GM19043 (cell line): ENCODE results near the gene AKTIP.
"Not testable (repeated sequence)": the region's sequence is repeated elsewhere in the genome, so short reads cannot be mapped to it uniquely, and the experiment has no call there.

Experiments used
- ATAC-seq: cut with Tn5 transposase; IDR thresholded peaks from one replicate; pipeline ENCODE4 v1.9.1; 2021; ENCODE audit warnings: low read depth; ENCODE audit not compliant: unreplicated experiment

AKTIP gene

DNA sequence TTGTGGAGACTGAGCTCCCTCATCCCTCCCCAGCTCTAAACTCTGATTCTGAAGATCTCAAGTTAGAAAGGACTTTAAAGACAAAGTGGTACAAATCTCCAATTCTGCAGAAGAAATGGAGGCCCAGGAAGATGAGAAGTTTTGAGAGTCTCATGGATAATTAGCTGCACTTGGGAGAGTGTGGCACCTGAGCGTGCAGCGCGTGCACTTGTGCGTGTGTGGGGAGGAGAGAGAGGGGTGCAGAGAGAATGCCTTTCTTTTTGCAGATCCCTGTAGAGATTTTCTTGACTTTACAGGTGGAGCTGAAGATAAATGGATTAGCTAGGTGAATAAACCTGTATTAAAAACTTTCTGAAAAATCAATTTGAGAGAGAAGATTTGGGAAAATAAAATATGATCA, 14.8 kb upstream of the AKTIP start:
- no peak for ATAC-seq

GRCh38 chr16:53515811-53516210, 12.8 kb upstream of the AKTIP start:
- no peak for ATAC-seq

DNA sequence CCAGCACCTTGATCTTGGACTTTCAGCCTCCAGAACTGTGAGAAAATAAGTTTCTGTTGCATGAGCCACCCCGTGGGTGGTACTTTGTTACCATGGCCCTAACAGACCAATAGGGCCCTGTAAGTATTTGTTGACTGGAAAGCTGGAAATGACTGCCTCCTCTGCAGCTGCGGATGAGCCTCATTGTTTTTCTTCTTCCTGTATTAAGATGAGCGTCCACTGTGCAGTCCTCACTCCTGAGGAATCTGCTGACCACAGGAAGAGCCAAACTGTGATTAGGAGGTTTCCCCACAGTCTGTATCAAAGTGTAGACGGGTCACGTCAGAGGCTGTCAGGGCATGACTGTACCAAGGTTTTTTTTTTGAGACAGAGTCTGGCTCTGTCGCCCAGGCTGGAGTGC, 12.2 kb upstream of the AKTIP start:
- no peak for ATAC-seq

GRCh38 chr16:53512795-53513194, 9.8 kb upstream of the AKTIP start:
- not testable (repeated sequence) for ATAC-seq

DNA sequence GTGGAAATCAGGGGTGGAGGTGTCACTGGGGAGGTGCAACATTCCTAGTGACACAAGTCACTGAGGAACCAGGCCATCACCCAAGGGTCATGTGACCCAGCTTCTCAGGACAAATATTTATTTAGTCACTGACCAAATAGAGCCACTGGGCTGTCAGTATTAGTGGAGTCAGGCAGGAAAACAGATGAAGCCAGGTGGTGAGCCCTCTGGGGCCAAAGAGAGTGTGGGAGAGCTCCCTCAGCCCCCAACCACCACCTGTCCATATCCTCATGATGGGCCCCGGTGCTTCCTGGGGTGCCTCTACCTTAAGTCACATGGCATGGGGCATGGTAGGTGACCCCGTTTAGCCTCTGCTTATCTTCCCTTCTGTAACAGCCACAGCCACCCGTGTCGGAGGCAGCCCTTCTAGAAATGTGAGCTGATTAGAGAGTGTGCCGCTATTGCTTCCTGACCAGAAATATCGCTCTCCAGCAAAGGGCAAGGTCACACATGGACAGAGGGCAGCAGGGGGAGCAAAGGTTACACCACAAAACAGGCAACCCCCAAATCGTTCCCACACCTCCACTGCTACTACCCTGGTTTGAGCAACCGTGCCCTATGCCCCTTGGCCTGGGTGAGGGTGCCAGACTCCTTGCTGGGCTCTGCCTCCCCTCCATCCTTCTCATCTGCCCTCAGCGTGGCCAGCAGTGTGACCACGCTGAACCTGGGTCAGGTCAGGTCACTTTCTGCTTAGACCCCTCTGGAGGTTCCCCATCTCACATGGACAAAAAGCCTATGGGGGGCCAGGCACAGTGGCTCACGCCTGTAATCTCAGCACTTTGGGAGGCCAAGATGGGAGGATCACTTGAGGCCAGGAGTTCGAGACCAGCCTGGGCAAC, 8.6 kb upstream of the AKTIP start:
- no peak for ATAC-seq

GRCh38 chr16:53511084-53511402, 8.0 kb upstream of the AKTIP start:
- ATAC-seq, result no peak

DNA sequence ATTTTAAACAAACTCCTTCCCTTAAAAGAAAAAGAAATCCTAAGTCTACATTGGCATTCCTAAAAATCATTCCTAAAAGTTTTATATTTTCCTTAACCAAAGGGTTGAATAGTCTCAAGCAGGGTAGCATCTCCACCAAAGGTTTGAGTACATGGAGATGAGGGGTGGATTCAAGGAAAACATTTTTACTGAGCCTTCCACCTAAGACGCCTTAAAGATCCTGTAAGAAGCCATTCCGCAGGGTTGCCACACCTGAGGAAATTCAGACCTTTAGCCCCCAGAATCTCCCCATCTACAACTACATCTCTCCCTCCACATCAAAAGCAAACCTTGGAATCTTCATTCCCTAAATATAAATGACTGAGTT, 7.7 kb upstream of the AKTIP start:
- ATAC-seq, result no peak

GRCh38 chr16:53509906-53510703, 7.1 kb upstream of the AKTIP start:
- ATAC-seq, result no peak

DNA sequence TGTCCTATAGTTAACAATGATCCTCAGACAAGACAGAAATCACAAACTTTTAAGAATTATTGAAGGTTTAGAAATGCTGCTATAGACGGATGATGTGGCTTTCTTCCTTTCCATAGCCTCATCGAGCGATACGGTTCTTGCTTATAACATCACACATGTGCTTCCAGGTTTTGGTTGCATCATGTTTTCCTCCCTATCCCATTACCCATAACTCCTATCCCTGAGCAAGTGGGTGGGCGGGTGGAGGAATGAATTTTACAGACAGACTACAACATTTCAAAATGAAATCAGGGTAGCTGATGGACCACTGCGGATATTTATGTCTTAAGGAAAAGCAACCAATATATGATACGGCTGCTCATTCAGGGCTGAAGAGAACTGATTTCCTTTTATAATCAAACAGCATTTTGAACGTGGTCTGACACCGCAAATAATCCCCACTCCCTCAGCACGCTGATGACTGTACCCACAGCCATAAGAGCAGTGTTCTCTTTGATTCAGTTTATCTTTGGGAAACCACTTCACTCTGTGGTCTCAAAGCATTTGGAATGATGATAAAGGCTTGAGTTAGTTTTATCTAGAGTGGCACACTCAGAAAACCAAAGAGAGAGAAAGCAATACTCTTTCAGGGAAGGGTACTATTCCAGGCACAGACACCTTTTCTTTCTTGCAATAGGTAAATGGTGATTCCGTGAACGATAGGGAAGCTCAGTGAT, 4.6 kb upstream of the AKTIP start:
- no peak for ATAC-seq

- no peak for ATAC-seq
These were observed 3.2 kb upstream of the AKTIP start for GRCh38 chr16:53506254-53506653.

DNA sequence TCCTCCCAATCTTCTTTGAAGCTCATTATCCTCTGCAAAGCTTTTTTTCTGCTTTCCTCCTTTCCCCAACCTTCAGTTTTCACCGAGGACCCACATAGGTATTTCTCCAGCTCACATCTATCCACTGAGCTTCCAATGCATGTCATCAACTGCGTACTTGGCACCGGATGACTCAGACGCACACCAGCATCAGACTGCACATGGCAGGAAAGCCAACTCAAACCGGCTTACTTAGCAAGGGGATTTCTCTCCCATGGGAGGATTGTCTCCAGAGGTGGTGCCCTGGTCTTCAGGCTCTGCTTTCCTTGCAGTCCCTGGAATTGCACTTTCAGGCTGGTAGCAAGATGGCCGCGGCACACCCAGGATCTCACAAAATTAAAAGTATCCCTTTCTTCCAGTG, 1.7 kb upstream of the AKTIP start:
- ATAC-seq, result no peak

GRCh38 chr16:53503991-53504663, 1.1 kb upstream of the AKTIP start:
- ATAC-seq, result no peak

DNA sequence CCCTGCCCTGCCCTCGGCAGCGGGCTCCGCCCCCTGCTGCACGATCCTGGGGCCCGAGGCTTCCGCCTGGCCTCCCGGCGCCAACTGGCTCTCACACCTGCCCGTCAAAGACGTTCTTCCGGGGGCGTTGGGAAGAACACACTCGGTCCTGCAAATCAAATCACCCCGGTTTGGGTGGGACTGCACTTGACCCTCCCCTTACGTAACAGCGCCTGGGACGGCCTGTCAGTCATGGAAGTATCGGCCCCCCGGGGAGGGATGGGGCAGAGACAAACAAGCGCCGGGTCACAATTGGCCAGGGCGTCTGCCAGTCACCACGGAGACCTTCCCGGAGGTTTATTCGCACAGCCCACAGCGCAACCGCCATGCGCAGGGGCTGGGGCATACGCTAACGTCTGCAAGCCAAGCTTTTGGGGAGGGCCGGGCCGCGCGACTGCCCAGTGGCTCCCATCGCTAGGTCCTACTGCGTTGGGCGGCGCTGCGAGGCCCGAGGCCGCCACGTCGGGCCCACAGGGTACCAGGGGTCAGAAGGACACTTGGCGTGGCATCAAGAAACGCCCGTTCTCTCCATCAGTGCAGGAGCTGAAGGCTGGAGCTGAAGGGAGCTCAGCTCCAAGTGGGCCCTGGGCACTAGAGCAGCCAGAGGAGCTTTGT, 388 bp upstream of the AKTIP start:
- ATAC-seq, result peak; percentile 94

DNA sequence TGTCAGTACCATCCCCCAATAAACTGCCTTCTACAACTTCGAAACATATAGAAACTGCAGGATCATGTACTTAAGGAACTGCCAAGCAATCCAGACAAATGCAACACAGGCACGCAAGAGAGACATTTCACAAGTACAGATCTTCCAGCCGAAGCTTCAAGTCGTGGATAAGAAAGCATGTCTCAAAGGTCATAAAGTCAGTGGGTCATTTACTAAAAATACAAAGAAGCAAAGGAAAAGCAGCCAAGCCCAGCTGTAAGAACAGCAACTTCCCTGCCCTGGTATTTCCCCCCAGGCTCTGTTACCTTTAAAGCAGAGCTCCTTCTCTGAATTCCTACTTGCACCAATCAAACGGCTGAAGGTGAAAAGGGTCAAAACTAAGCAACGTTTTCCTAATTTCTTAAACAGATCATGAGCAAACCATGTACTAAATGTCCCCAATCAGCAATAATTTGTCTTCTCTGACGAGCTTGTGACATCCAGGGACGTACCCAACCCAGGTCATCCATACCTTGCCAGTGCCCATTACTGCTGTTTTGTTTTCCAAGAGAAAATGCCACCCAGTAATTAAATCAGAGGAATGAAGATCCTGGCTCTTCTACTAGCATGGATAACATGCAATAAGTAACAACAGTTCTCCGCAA, 1.7 kb downstream of the AKTIP start:
- no peak for ATAC-seq

DNA sequence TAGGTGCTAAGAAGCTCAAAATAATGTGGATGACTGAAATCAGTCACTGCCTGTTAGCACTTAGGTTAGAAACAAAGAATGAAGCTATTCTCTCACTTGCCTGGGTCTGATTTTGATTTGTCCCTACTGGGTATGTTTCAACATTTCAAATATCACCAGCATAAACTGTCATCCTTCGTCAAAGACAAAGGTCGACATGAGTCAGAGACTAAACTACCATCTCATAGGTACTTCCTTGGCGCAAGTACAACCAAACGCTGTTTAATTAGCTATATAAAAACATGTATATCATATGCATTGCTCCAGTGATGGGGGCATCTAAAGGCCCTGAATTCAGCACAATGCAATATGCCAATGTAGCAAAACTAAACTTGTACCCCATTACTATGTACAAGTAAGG, 4.0 kb downstream of the AKTIP start:
- no peak for ATAC-seq

DNA sequence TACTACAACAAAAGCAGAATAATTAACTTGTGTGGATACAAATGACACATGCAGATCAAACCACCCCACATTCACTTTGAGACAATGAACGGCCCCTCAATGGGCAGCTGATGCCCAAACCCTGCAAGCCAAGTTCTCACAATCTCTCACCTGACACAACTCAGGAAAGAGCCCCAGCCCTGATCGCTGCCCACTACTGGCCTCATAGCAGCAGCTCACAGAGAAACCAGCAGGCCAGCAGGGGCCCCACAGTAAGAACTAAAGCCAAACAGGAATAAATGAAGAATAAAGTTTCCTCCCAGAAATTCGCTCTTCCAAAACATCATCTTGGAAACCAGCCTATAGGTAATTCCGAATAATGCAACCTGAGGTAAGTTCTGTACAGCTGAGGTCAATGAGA, 7.7 kb downstream of the AKTIP start:
- no peak for ATAC-seq

DNA sequence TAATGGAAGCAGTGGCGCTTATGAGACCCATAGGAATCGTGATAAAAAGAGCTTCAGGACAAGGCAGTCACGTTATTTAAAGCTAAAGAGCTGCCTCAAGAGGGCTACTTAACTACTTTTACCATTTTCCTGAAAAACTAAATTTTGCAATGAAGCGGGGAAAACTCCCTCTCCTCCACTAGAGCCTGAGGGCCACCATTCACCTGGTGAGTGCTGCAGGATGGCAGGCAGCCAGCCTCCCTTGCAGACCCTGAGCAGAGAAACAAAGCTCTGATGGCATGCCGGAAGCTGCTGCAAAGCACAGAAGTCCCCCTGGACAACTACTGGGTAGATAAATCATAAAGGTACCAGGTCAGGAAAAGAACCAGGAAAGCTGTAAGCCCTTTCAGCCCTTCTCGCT, 8.4 kb downstream of the AKTIP start:
- no peak for ATAC-seq

GRCh38 chr16:53492503-53492902, 10.5 kb downstream of the AKTIP start:
- ATAC-seq, result no peak

DNA sequence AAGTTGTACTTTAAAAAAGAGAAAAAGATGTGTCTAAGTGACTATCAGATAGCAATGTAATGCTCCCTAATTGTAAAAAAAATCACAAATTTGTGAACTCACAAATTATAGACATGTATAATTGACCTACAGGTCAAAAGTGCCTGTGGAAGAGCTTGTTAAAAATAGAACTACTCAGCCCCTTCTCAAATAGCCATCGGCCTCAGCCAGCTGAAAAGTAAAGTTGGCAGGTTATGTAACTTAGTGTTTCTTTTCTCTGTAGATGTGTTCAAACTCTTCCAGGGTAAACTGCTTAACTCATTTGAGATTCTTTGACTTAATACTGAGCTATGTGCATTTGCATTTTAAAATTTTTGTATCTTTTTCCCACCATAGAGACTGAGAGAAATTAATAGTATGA, 13.3 kb downstream of the AKTIP start:
- ATAC-seq, result no peak

- no peak for ATAC-seq
These were observed 16.8 kb downstream of the AKTIP start for GRCh38 chr16:53486230-53486629.
